ENCODE results near the gene RNASEH1.
A peak's percentile ranks its signal among the peaks of the same experiment; 100 is the strongest.

Gene RNASEH1

GRCh38 chr2:3558205-3559014 lies at the start of gene RNASEH1:
RNASEH1 (minus strand) TSS chr2:3558333; CDS start chr2:3558260, 73 bp downstream.
- peak; percentile 69 to 98 (median 94) for DNase-seq

GRCh38 chr2:3606370-3607201 lies 48.5 kb upstream of the RNASEH1 start:
- DNase-seq: peak in 4 of 58 donors; percentile 7 to 39 (median 30)

GRCh38 chr2:3606028-3606369 lies 47.9 kb upstream of the RNASEH1 start:
- DNase-seq: no peak

GRCh38 chr2:3604991-3605961 lies 47.1 kb upstream of the RNASEH1 start:
- peak in 19 of 58 donors; percentile 8 to 67 (median 39) for DNase-seq

- DNase-seq: no peak
Observed at GRCh38 chr2:3604207-3604877, 46.2 kb upstream of the RNASEH1 start.

- no peak for DNase-seq
Observed at GRCh38 chr2:3603536-3604206, 45.5 kb upstream of the RNASEH1 start.

GRCh38 chr2:3602553-3603339 lies 44.6 kb upstream of the RNASEH1 start:
- no peak for DNase-seq

- DNase-seq: no peak
Observed at GRCh38 chr2:3601561-3602271, 43.6 kb upstream of the RNASEH1 start.

- no peak for DNase-seq
Observed at GRCh38 chr2:3600256-3600855, 42.2 kb upstream of the RNASEH1 start.

GRCh38 chr2:3598912-3599854 lies 41.0 kb upstream of the RNASEH1 start:
- DNase-seq: no peak

GRCh38 chr2:3598197-3598910 lies 40.2 kb upstream of the RNASEH1 start:
- DNase-seq: no peak

- no peak for DNase-seq
Observed at GRCh38 chr2:3597567-3597966, 39.4 kb upstream of the RNASEH1 start.

GRCh38 chr2:3596901-3597417 lies 38.8 kb upstream of the RNASEH1 start:
- no peak for DNase-seq

- no peak for DNase-seq
Observed at GRCh38 chr2:3595985-3596384, 37.9 kb upstream of the RNASEH1 start.

- DNase-seq: no peak
Observed at GRCh38 chr2:3595404-3595803, 37.3 kb upstream of the RNASEH1 start.
